ENCODE measurements around the gene CLCN5.
"Not testable (repeated sequence)": the region's sequence is repeated elsewhere in the genome, so short reads cannot be mapped to it uniquely, and the experiment has no call there.

CLCN5 gene

GRCh38 chrX:49996474-49996873, 74.1 kb downstream of the CLCN5 start:
- DNase-seq: no peak

- DNase-seq: no peak
Observed at GRCh38 chrX:49999087-49999486, 76.7 kb downstream of the CLCN5 start.

DNA sequence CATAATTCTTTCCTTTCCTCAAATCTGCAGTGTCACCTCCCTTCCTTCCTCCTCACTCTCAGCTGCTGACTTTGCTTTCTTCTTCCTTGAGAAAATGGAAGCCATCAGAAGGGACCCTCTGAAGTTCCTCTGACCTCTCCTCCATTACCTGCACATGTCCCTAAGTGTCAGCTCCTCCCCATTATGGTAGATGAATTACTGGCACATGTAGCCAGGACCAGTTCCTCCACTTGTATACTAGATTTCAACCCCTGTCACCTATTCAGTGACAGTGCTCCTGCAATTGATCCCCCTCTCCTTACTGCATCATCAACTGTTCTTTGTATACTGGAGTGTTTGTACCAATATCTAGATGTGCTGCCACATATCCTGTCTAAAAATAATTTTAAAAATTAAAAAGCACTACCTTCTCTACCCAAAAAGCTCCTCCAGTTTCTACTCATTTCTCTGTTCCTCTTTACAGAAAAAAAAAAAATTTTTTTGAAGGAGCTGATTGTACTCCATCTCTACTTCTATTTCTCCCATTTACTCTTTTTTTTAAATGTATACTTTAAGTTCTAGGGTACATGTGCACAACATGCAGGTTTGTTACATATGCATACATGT, 78.6 kb downstream of the CLCN5 start:
- no peak for DNase-seq

GRCh38 chrX:50002067-50002714, 79.8 kb downstream of the CLCN5 start:
- no peak for DNase-seq

- DNase-seq: no peak
Observed at GRCh38 chrX:50003467-50003866, 81.1 kb downstream of the CLCN5 start.

GRCh38 chrX:50003927-50004326, 81.5 kb downstream of the CLCN5 start:
- DNase-seq: no peak

DNA sequence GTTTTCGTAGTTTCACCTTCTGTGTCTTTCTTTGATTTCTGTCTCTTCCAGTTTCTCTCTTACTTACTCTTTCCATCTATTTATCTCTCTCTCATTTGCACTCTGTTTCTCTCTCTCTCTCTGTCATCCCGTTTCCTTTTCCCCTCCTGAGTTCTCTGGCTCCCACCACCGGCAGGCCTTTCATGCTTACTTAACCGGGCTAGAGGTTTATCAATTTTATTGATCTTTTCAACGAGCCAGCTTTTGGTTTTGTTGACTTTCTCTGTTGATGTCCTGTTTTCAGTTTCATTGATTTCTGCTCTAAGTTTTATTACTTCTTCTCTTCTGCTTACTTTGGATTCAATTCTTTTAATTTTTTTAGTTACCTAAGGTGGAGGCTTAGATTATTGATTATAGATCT, 103.2 kb downstream of the CLCN5 start:
- not testable (repeated sequence) for DNase-seq

DNA sequence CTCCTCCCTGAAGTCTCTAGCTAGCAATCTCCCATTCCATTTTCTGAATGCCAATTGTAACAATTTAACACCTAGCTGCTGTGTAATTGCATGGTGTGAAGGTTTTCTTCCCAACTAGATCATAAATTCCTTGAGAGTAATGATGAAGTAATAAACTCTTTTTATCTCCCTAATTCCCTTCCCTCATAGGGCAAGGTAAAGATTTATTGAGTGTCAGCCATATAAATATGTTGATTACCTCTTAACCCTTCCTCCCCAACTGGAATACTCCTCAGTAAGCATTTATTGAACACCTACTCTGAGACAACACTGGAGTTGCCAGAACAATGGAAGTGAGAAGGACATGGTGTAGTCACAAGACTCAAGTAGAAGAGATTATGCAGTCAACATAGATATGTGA, 112.7 kb downstream of the CLCN5 start:
- no peak for DNase-seq

GRCh38 chrX:50036426-50036825, 114.0 kb downstream of the CLCN5 start:
- DNase-seq: no peak

DNA sequence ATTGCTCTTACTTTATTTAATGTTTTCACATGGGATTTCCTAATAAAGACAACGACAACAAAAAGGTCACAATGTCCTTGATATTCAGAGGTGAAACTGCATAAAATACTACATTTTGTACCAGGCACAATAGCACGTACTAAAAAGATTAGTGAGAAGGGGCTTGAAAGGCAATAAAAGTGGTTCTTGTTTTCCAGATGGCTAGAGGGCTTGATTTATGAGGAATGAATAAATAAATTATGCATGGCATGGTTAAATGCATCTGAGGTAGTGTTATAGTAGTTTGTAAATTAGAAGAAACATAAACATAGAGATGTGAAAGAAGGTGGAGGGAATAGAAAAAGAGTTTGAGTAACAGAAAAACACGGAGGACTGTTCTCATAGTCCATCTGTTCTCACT, 123.4 kb downstream of the CLCN5 start:
- no peak for DNase-seq

DNA sequence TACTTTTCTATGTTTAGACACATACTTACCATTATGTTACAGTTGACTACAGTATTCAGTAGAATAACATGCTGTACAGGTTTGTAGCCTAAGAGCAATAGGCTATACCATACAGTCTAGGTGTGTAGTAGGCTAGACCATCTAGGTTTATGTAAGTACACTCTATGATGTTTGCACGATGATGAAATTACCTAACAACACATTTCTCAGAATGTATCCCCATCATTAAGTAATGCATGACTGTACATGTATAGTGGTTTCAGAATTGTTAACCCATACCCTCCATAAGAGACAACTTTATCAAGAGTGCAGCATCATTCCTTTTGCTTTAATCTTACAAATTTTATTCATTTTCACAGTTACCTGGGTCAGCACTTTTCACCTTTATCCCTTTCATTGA, 126.8 kb downstream of the CLCN5 start:
- no peak for DNase-seq

DNA sequence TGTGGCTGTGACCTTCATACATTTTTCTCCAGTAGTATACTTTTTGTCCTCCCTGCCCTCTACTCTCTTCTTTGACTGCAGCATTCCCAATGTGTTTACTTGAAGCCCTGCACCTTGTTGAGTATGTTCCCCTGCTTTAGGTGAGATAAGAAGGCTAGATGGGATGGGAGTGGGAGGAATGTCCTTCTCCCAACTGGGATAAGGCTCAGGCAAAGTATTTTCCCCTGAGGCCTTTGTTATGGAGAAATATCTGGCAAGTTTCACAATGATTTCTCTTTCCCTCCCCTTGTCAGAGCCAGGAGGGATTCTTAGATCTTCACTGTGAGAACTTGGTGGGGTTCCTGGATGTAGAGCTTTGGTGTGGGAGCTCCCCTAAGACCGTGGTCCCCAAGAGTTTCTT, 131.8 kb downstream of the CLCN5 start:
- DNase-seq: no peak

DNA sequence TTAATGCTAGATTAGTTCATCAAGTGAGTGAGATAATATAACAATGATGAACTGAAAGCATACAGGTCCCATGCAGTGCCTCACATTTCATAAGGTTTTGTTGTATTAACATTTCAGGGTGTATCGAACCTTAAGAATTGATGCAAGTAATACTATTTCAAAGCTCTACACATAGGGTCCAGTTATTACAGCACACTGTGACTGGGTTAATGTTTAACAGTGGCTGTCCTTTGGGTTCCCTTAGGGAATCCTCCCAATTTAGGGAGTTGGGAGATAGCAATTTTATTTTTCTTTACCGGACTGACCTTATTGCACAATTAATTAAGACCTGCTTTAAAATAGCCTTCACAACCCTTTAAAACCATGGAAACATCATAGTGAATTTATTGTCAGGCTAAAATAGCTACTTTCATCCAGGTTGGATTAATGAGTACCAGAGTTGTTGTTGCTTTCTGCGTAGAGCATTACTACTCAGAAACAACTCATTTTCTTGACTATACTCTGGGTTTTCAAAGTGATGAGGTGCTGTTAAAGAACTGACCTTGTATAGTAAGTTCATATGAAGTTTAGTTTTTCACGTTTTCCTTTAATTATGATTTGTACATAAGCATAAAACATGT, 144.0 kb downstream of the CLCN5 start:
- DNase-seq: no peak

- no peak for DNase-seq
Observed at GRCh38 chrX:50067435-50068284, 145.3 kb downstream of the CLCN5 start.

GRCh38 chrX:50068285-50068563, 145.8 kb downstream of the CLCN5 start:
- no peak for DNase-seq

DNA sequence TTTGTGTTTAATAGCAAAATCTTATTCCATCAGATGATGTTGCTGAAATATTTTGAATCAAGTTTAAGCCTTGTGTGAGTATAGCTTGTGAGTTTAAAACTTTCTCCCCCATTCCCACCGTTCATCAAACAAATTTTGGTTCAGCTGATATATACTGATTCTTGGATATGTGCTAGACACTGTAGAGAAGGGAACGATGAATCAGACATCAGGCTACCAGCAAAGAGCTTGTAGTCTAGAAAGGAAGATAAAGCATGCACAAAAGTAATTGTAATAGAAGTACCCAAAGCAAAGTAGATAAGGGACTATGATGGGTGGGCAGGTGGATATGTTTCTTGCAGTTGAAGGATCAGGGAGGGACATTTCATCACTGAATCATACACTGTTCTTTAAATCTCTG, 146.5 kb downstream of the CLCN5 start:
- no peak for DNase-seq

DNA sequence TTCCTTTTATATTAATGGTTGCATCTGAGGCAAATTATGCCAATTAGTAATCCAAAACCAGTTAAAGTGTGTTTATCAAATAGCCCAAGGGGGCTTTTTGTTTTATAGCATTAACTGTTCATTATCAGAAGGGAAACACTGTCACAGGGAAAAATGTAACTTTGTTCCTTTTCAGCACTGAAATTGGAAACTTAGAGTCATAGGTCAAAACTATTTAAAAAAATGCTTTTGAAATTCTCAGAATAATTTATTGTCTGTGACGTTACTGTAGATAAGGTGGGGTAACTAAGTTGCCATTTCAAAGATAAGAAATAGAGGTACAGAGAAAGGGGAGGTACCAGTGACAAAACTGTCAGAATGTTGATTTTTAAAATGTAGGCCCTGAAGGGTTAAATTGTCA, 149.1 kb downstream of the CLCN5 start:
- DNase-seq: no peak

DNA sequence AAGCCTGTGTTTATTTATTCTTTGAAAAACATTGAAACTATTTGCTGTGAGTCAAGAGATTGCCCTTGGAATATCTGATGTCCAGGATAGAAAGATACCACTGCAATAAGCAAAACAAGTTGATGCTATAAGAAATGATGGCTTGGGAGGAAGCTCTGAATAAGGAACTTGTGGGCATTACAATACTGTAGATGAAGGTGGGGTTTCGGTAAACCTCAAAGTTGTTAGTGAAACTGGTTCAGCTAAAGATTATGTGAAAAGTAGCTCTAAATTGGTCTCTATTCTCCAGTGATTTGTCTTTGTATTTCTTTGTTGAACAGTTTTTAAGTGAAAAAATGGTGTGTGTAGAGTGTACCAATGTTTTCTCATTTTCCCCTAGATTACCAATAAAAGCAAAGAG, 149.7 kb downstream of the CLCN5 start:
- DNase-seq: no peak

DNA sequence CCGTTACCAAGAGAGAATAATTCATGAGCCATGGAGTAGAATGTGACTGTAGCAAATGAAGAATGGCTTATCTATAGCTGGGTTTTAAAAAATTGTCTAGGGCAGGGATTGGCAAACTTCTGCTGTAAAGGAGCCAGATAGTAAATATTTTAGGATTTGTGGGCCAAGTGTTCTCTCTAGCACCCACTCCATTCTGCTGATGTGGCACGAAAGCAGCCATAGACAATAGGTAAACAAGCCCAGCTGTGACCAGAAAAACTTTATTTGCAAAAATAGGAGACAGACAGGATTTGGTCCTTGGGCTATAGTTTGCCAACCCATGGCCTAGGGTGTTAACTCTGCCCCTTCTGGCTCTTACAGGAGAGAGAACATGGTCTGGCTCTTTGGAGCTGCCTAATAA, 151.2 kb downstream of the CLCN5 start:
- DNase-seq: no peak

DNA sequence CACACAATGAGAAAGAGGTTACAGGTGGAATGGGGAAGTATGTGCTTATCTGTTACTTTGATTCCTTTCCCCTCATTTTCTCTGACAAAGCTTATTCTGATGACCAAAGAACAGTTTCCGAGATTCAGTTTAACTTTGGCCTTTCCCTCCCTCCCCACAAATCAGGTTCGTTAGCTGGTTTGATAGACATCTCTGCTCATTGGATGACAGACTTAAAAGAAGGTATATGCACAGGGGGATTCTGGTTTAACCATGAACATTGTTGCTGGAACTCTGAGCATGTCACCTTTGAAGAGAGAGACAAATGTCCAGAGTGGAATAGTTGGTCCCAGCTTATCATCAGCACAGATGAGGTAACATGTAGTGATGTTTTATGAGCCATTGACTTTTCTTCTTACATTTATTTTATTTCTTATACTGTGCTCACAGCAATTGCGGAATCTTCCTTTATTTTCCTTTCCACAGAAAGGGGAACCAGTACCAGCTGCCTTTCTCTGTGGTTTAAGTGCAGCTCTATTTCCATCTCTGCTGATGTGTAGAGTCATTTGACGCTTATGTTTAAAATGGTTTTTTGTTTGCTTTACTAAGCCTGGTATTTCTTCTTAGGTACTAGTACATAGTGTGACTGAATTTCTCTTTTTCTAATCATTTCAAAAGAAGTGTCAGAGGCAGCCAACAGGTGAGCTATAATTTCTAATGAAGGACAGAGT, 153.4 kb downstream of the CLCN5 start:
- DNase-seq: no peak

DNA sequence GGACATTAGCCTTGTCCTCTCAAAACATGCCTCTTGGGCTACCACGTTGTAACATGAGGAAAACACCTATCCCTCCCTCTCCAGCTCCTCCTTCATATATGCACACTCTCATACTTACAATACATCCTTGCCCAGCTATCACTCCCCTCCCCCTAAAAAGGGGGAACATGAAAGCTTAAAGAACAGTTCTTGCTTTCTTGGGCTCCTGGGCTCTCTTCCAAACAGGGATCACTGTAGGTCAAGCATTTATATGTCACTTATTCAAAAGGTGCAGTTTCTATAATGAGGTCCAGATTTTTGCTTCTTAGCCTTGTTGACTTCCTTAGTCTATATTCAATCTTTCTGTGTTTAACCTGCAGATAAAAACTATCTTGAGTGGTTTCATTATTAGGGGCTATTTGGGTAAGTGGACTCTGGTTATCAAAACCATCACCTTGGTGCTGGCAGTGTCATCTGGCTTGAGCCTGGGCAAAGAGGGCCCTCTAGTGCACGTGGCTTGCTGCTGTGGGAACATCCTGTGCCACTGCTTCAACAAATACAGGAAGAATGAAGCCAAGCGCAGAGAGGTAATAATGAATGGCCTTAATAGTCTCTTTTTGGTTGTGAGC, 159.0 kb downstream of the CLCN5 start:
- DNase-seq: peak in 1 of 5 experiments; percentile 1

GRCh38 chrX:50082741-50083140, 160.3 kb downstream of the CLCN5 start:
- DNase-seq: no peak

DNA sequence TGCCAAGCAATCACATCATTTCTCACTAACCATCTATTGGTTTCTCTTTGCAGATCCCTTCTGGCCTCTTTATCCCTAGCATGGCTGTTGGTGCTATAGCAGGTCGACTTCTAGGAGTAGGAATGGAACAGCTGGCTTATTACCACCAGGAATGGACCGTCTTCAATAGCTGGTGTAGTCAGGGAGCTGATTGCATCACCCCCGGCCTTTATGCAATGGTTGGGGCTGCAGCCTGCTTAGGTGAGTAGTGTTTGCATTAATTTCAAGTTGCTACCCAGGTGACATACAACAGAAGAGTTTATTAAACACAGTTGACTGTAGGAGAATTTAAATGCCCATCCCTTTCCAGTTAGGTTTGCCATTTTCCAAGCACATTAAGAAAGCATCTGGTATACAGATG, 166.2 kb downstream of the CLCN5 start:
- DNase-seq: no peak
